DND-41 (cell line): ENCODE results near the gene SART3.

Experiments
- ATAC-seq: fragments of 200-7000 bp; cut with Tn5 transposase; 3 replicates; pipeline ENCODE4 v1.9.1; 2021; ENCODE audit warnings: low read depth; ENCODE audit not compliant: insufficient read depth
- DNase-seq: peaks from one replicate; pipeline ENCODE4 v3.0.0-alpha.2; 2020
- H2AFZ ChIP-seq: 2 replicates; pipeline ENCODE4 v1.6.0; 2012; ENCODE audit warnings: low read depth, low read length
- H3K27ac ChIP-seq: 2 replicates; pipeline ENCODE4 v1.5.1; 2012; ENCODE audit warnings: low read length, inconsistent platforms
- H3K27me3 ChIP-seq: fragments of 200-600 bp; sonication (generic); 2 replicates; pipeline ENCODE4 v1.6.0; 2012; ENCODE audit warnings: low read length, mild to moderate bottlenecking, inconsistent platforms; ENCODE audit not compliant: insufficient read depth, poor library complexity
- H3K36me3 ChIP-seq: 2 replicates; pipeline ENCODE4 v1.5.1; 2012; ENCODE audit warnings: low read length, inconsistent platforms; ENCODE audit not compliant: insufficient read depth
- H3K4me1 ChIP-seq: 2 replicates; pipeline ENCODE4 v1.5.1; 2012; ENCODE audit warnings: mild to moderate bottlenecking, low read length; ENCODE audit not compliant: insufficient read depth
- H3K4me2 ChIP-seq: 2 replicates; pipeline ENCODE4 v1.6.0; 2012; ENCODE audit warnings: mild to moderate bottlenecking, moderate library complexity, low read length, inconsistent platforms; ENCODE audit not compliant: insufficient read depth
- H3K4me3 ChIP-seq, 2 experiments: fragments of 200-600 bp in 1 of 2; shearing (Covaris generic) in 1 of 2; 2 replicates each; pipeline ENCODE4 v1.5.1; 2012 to 2016; ENCODE audit warnings: inconsistent platforms in 2 of 2, low read length in 2 of 2, mild to moderate bottlenecking in 2 of 2, low read depth in 1 of 2, moderate library complexity in 1 of 2
- H3K79me2 ChIP-seq: 2 replicates; pipeline ENCODE4 v1.6.0; 2012; ENCODE audit warnings: low read length, inconsistent platforms; ENCODE audit not compliant: insufficient read depth
- H3K9ac ChIP-seq: 2 replicates; pipeline ENCODE4 v1.6.0; 2012; ENCODE audit warnings: low read depth, mild to moderate bottlenecking, inconsistent platforms, low read length, moderate library complexity
- H3K9me3 ChIP-seq: 2 replicates; pipeline ENCODE4 v1.5.1; 2012; ENCODE audit warnings: low read length, moderate library complexity, mild to moderate bottlenecking, inconsistent platforms; ENCODE audit not compliant: insufficient read depth, severe bottlenecking
- H4K20me1 ChIP-seq: 2 replicates; pipeline ENCODE4 v1.6.0; 2012; ENCODE audit warnings: low read length; ENCODE audit not compliant: insufficient read depth
- EZH2 ChIP-seq: IDR thresholded peaks from 3 replicates; pipeline ENCODE4 v1.6.1; 2012; ENCODE audit warnings: borderline replicate concordance, low read depth, mild to moderate bottlenecking, moderate library complexity, low read length, inconsistent platforms; ENCODE audit not compliant: severe bottlenecking
- TF ChIP-seq, protein P1 (sequence below): IDR thresholded peaks from 2 replicates; pipeline ENCODE4 v1.5.1; 2012; ENCODE audit warnings: borderline replicate concordance, low read length, moderate library complexity, mild to moderate bottlenecking; ENCODE audit not compliant: poor library complexity, severe bottlenecking; ENCODE audit errors: extremely low read depth

Gene SART3

GRCh38 chr12:108518101-108518715 is 42.8 kb downstream of the SART3 start:
- H3K27me3 ChIP-seq: no peaks in the 10 kb centered on the region
- H4K20me1 ChIP-seq: peaks cover 24% of the 10 kb centered on the region
- no peak for TF ChIP-seq EZH2
- TF ChIP-seq, protein P1, sequence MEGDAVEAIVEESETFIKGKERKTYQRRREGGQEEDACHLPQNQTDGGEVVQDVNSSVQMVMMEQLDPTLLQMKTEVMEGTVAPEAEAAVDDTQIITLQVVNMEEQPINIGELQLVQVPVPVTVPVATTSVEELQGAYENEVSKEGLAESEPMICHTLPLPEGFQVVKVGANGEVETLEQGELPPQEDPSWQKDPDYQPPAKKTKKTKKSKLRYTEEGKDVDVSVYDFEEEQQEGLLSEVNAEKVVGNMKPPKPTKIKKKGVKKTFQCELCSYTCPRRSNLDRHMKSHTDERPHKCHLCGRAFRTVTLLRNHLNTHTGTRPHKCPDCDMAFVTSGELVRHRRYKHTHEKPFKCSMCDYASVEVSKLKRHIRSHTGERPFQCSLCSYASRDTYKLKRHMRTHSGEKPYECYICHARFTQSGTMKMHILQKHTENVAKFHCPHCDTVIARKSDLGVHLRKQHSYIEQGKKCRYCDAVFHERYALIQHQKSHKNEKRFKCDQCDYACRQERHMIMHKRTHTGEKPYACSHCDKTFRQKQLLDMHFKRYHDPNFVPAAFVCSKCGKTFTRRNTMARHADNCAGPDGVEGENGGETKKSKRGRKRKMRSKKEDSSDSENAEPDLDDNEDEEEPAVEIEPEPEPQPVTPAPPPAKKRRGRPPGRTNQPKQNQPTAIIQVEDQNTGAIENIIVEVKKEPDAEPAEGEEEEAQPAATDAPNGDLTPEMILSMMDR: no peak
- H2AFZ ChIP-seq: no peak overlapping the region
- H3K9ac ChIP-seq: no peak overlapping the region
- DNase-seq: no peak
- H3K79me2 ChIP-seq: peaks cover 20% of the 10 kb centered on the region
- no peaks in the 10 kb centered on the region for H3K9me3 ChIP-seq
- H3K4me1 ChIP-seq: peaks cover 29% of the 10 kb centered on the region
- no peak overlapping the region for H3K4me3 ChIP-seq
- peaks cover 65% of the 10 kb centered on the region for H3K36me3 ChIP-seq
- ATAC-seq: no peak
- no peak overlapping the region for H3K4me2 ChIP-seq
- no peak overlapping the region for H3K27ac ChIP-seq

- no peak overlapping the region for H3K4me3 ChIP-seq
- peak overlapping the region; percentile 87; the same call in 1 of the 2 replicates for H3K4me2 ChIP-seq
- no peak overlapping the region for H3K27ac ChIP-seq
- H3K36me3 ChIP-seq: peaks cover 57% of the 10 kb centered on the region
- H3K9me3 ChIP-seq: no peaks in the 10 kb centered on the region
- peaks cover 20% of the 10 kb centered on the region for H3K79me2 ChIP-seq
- H3K27me3 ChIP-seq: no peaks in the 10 kb centered on the region
- H3K9ac ChIP-seq: no peak overlapping the region
- no peak overlapping the region for H2AFZ ChIP-seq
- ATAC-seq: no peak
- peaks cover 30% of the 10 kb centered on the region for H3K4me1 ChIP-seq
- TF ChIP-seq EZH2: no peak
- peaks cover 24% of the 10 kb centered on the region for H4K20me1 ChIP-seq
- DNase-seq: no peak
These were observed 43.5 kb downstream of the SART3 start for GRCh38 chr12:108517288-108518100.

DNA sequence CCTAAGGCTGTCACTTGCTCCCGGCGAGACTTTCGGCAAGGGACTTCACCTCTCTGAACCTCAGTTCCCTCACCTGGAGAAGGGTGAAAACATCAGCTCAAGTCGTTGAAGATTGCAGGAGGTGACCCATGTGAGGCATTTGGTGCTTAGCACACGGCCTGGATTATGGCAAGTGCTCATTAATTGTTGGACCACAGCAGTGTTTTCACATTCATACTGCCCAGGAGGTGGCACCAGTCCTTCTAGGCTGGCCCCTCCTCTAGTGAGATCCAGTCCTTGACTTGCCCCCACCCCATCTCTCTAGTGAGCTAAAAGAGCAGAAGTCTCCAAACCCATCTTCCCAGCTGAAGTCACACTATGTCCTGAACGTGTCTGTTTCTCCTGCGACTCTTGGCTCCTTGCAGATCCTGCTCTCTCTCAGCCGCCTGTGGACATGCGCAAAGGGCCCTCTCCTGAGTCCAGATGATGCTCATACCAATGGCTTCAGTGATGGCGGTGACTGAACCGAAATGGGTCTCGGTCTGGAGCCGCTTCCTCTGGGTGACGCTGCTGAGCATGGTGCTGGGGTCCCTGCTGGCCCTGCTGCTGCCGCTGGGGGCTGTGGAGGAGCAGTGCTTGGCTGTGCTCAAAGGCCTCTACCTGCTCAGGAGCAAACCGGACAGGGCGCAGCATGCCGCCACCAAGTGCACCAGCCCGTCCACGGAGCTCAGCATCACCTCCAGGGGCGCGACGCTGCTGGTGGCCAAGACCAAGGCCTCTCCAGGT is 44.3 kb downstream of the SART3 start:
- peaks cover 20% of the 10 kb centered on the region for H3K79me2 ChIP-seq
- no peaks in the 10 kb centered on the region for H3K9me3 ChIP-seq
- peaks cover 38% of the 10 kb centered on the region for H3K4me1 ChIP-seq
- no peak for TF ChIP-seq EZH2
- TF ChIP-seq, protein P1: peak; percentile 20
- ATAC-seq: no peak
- H3K36me3 ChIP-seq: peaks cover 49% of the 10 kb centered on the region
- peak overlapping the region; percentile 87 for H3K4me2 ChIP-seq
- no peak overlapping the region for H3K27ac ChIP-seq
- peak overlapping the region; percentile 76 for H3K9ac ChIP-seq
- no peak overlapping the region for H2AFZ ChIP-seq
- peak overlapping the region in 1 of 2 experiments; percentile 82; a peak in 2 of 4 replicates for H3K4me3 ChIP-seq
- no peak for DNase-seq
- peaks cover 24% of the 10 kb centered on the region for H4K20me1 ChIP-seq
- no peaks in the 10 kb centered on the region for H3K27me3 ChIP-seq
